ENCODE measurements around the gene TSPAN15. TPM values are rescaled to one million over a fixed set of nuclear protein-coding genes. Genes with fewer than 3 reads are reported as not detected.

TSPAN15 gene
- total and polyA plus RNA-seq, 4 donors = 44.3 to 68.4 (median 55.0) TPM

GRCh38 chr10:69437321-69438259 lies 13.7 kb upstream of the TSPAN15 start:
- ATAC-seq (ENCODE audit: insufficient read depth, low FRiP score) (no peak), DNase-seq (no peak)
- no peaks in the 10 kb centered on the region for H3K9me3 ChIP-seq (ENCODE audit: control insufficient read depth in 4 of 4, insufficient read depth in 3 of 4, low read length in 3 of 4)
- WGBS, 2 donors = 91 to 93% methylated on average over 13 of the region's 13 CpGs
- no peak overlapping the region for H3K4me3 ChIP-seq
- H3K36me3 ChIP-seq (ENCODE audit: control insufficient read depth in 4 of 4, insufficient read depth in 4 of 4, low read length in 4 of 4) = no peaks in the 10 kb centered on the region
- peak overlapping the region in 1 of 2 donors; percentile 78 for H3K27ac ChIP-seq (ENCODE audit: low read depth in 1 of 2, low read length in 1 of 2)
- H3K27me3 ChIP-seq (ENCODE audit: control insufficient read depth in 3 of 3, insufficient read depth in 3 of 3, low read length in 2 of 3) = no peaks in the 10 kb centered on the region
- peaks cover 0 to 21% (median 11%) of the 10 kb centered on the region in 5 donors for H3K4me1 ChIP-seq (ENCODE audit: control insufficient read depth in 5 of 5, insufficient read depth in 5 of 5, low read length in 5 of 5)
- TF ChIP-seq CTCF (IDR thresholded peaks at IDR 0.05; ENCODE audit: control extremely low read depth, extremely low read depth) = no peak
- no peak overlapping the region for H3K9ac ChIP-seq (ENCODE audit: insufficient read depth in 1 of 2, low read length in 2 of 2)

- H3K27me3 ChIP-seq (ENCODE audit: control insufficient read depth in 3 of 3, insufficient read depth in 3 of 3, low read length in 2 of 3) = no peaks in the 10 kb centered on the region
- ATAC-seq (ENCODE audit: insufficient read depth, low FRiP score) = peak; percentile 54
- H3K9me3 ChIP-seq (ENCODE audit: control insufficient read depth in 4 of 4, insufficient read depth in 3 of 4, low read length in 3 of 4) = no peaks in the 10 kb centered on the region
- H3K4me3 ChIP-seq = no peak overlapping the region
- peak overlapping the region in 1 of 2 donors; percentile 49 for H3K9ac ChIP-seq (ENCODE audit: insufficient read depth in 1 of 2, low read length in 2 of 2)
- peak overlapping the region; percentile 25 to 92 for H3K27ac ChIP-seq (ENCODE audit: low read depth in 1 of 2, low read length in 1 of 2)
- WGBS, 2 donors = 28 to 36% methylated on average over 10 of the region's 10 CpGs
- H3K4me1 ChIP-seq (ENCODE audit: control insufficient read depth in 5 of 5, insufficient read depth in 5 of 5, low read length in 5 of 5) = peaks cover 0 to 21% (median 11%) of the 10 kb centered on the region in 5 donors
- H3K36me3 ChIP-seq (ENCODE audit: control insufficient read depth in 4 of 4, insufficient read depth in 4 of 4, low read length in 4 of 4) = no peaks in the 10 kb centered on the region
- no peak for TF ChIP-seq CTCF (IDR thresholded peaks at IDR 0.05; ENCODE audit: control extremely low read depth, extremely low read depth)
- peak in 2 of 3 donors; percentile 51 to 69 for DNase-seq
These were observed 12.5 kb upstream of the TSPAN15 start for GRCh38 chr10:69438536-69439349.

GRCh38 chr10:69439350-69439739 lies 11.9 kb upstream of the TSPAN15 start:
- Histone ChIP-seq H3K27me3 (ENCODE audit: control insufficient read depth in 3 of 3, insufficient read depth in 3 of 3, low read length in 2 of 3) (no peaks in the 10 kb centered on the region), H3K4me3 (no peak overlapping the region), H3K27ac (ENCODE audit: low read depth in 1 of 2, low read length in 1 of 2) (peak overlapping the region; percentile 25 to 92), H3K9me3 (ENCODE audit: control insufficient read depth in 4 of 4, insufficient read depth in 3 of 4, low read length in 3 of 4) (no peaks in the 10 kb centered on the region), H3K9ac (ENCODE audit: insufficient read depth in 1 of 2, low read length in 2 of 2) (no peak overlapping the region), H3K4me1 (ENCODE audit: control insufficient read depth in 5 of 5, insufficient read depth in 5 of 5, low read length in 5 of 5) (peaks cover 0 to 21% (median 11%) of the 10 kb centered on the region in 5 donors), H3K36me3 (ENCODE audit: control insufficient read depth in 4 of 4, insufficient read depth in 4 of 4, low read length in 4 of 4) (no peaks in the 10 kb centered on the region)
- WGBS, 2 donors = 43 to 64% methylated on average over 5 of the region's 5 CpGs
- ATAC-seq (ENCODE audit: insufficient read depth, low FRiP score) (peak; percentile 23), DNase-seq (no peak)
- no peak for TF ChIP-seq CTCF (IDR thresholded peaks at IDR 0.05; ENCODE audit: control extremely low read depth, extremely low read depth)
